ENCODE measurements around the gene CDC42EP4. TPM values are rescaled to one million over a fixed set of nuclear protein-coding genes. Genes with fewer than 3 reads are reported as not detected.

Gene CDC42EP4, protein sequence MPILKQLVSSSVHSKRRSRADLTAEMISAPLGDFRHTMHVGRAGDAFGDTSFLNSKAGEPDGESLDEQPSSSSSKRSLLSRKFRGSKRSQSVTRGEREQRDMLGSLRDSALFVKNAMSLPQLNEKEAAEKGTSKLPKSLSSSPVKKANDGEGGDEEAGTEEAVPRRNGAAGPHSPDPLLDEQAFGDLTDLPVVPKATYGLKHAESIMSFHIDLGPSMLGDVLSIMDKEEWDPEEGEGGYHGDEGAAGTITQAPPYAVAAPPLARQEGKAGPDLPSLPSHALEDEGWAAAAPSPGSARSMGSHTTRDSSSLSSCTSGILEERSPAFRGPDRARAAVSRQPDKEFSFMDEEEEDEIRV
- 61.8 TPM for total RNA-seq

GRCh38 chr17:73311781-73312641 is at the start of gene CDC42EP4:
Gene CDC42EP4, minus strand, starts transcription at chr17:73312001. Its CDS starts 25,501 bp downstream, at chr17:73286500.

GRCh38 chr17:73261617-73261951 is 50.2 kb downstream of the CDC42EP4 start, which contains the start of gene CPSF4L:
Gene CPSF4L, minus strand, starts transcription at chr17:73261880. Its CDS starts 62 bp downstream, at chr17:73261818.

Other genes starting within 250 kb of the CDC42EP4 start
- gene SLC39A11, start 219.3 kb downstream of the CDC42EP4 start, total RNA-seq, result 6.9 TPM
- 13.4 TPM for gene SSTR2, start 147.0 kb downstream of the CDC42EP4 start, total RNA-seq
- gene COG1, start 118.9 kb downstream of the CDC42EP4 start, total RNA-seq, result 21.9 TPM
- gene CPSF4L, start 50.1 kb downstream of the CDC42EP4 start, total RNA-seq, result not detected